Muscle of back (tissue), 11 donors: Measurements from ENCODE around the gene ERGIC1. TPM values are rescaled to one million over a fixed set of nuclear protein-coding genes. Genes with fewer than 3 reads are reported as not detected.
A peak's percentile ranks its signal among the peaks of the same experiment; 100 is the strongest.
"Not testable (repeated sequence)": the region's sequence is repeated elsewhere in the genome, so short reads cannot be mapped to it uniquely, and the experiment has no call there.

Experiments
- DNase-seq, 3 donors: peaks; one replicate each; pipeline versions ENCODE4 v3.0.0 to v3.0.0-alpha.2; 2013
- polyA plus RNA-seq, 10 donors: library from polyadenylated mRNA; unstranded; fragments of 120-200 nt; gene quantifications; one replicate each; pipeline ENCODE4 v1.2.1, GENCODE V29; 2013; ENCODE audit not compliant: insufficient read length in 10 of 10

ERGIC1 gene
- polyA plus RNA-seq, 10 donors = 85.1 to 102 (median 91.8) TPM

GRCh38 chr5:172877466-172878260 is 43.6 kb downstream of the ERGIC1 start:
- DNase-seq = peak in 1 of 3 donors; percentile 18

GRCh38 chr5:172878585-172878932 is 44.5 kb downstream of the ERGIC1 start:
- DNase-seq = no peak

- DNase-seq = peak in 1 of 3 donors; percentile 78
These were observed 45.1 kb downstream of the ERGIC1 start for GRCh38 chr5:172878933-172879752.

GRCh38 chr5:172881691-172882370 is 47.8 kb downstream of the ERGIC1 start:
- DNase-seq = no peak

- no peak for DNase-seq
These were observed 49.0 kb downstream of the ERGIC1 start for GRCh38 chr5:172883066-172883465.

- DNase-seq = no peak
These were observed 51.7 kb downstream of the ERGIC1 start for GRCh38 chr5:172885597-172886340.

GRCh38 chr5:172886476-172886875 is 52.4 kb downstream of the ERGIC1 start:
- no peak for DNase-seq

- peak; percentile 58 to 87 (median 82) for DNase-seq
These were observed 53.0 kb downstream of the ERGIC1 start for GRCh38 chr5:172886974-172887501.

- DNase-seq = peak; percentile 61 to 87 (median 85)
These were observed 53.6 kb downstream of the ERGIC1 start for GRCh38 chr5:172887692-172888091.

- no peak for DNase-seq
These were observed 56.6 kb downstream of the ERGIC1 start for GRCh38 chr5:172890659-172891058.

- DNase-seq = peak in 1 of 3 donors; percentile 47
These were observed 57.8 kb downstream of the ERGIC1 start for GRCh38 chr5:172891716-172892421.

GRCh38 chr5:172892713-172893112 is 58.7 kb downstream of the ERGIC1 start:
- DNase-seq = no peak

GRCh38 chr5:172894767-172895388 is 60.8 kb downstream of the ERGIC1 start:
- DNase-seq = no peak

GRCh38 chr5:172895549-172895948 is 61.5 kb downstream of the ERGIC1 start:
- no peak for DNase-seq

- no peak for DNase-seq
These were observed 62.4 kb downstream of the ERGIC1 start for GRCh38 chr5:172896465-172896864.

GRCh38 chr5:172897067-172897466 is 63.0 kb downstream of the ERGIC1 start:
- not testable (repeated sequence) for DNase-seq

GRCh38 chr5:172897481-172898217 is 63.6 kb downstream of the ERGIC1 start:
- DNase-seq = peak; percentile 38 to 93 (median 68)

- no peak for DNase-seq
These were observed 64.3 kb downstream of the ERGIC1 start for GRCh38 chr5:172898218-172898842.

- no peak for DNase-seq
These were observed 64.9 kb downstream of the ERGIC1 start for GRCh38 chr5:172898843-172899369.
